OCI-M1 (cell line): ENCODE measurements around the gene HOXB5.
A peak's percentile ranks its signal among the peaks of the same experiment; 100 is the strongest.

ENCODE experiments used
- DNase-seq: peaks from one replicate; lab custom pipeline; 2025; lab: John Stamatoyannopoulos, UW

Gene HOXB5

GRCh38 chr17:48546924-48547807, 46.4 kb downstream of the HOXB5 start:
- DNase-seq: peak; percentile 93

GRCh38 chr17:48546137-48546923, 47.2 kb downstream of the HOXB5 start:
- DNase-seq: peak; percentile 87

GRCh38 chr17:48545539-48545938, 48.0 kb downstream of the HOXB5 start:
- DNase-seq: peak; percentile 44

GRCh38 chr17:48545022-48545375, 48.6 kb downstream of the HOXB5 start, which contains the start of gene HOXB2:
TSS of gene HOXB2 (minus strand) at chr17:48545109. CDS start at chr17:48544911, 198 bp downstream.
- DNase-seq: peak; percentile 86

- peak; percentile 83 for DNase-seq
Measured at GRCh38 chr17:48544349-48545021, 49.1 kb downstream of the HOXB5 start.

GRCh38 chr17:48543854-48544348, 49.7 kb downstream of the HOXB5 start:
- peak; percentile 72 for DNase-seq

GRCh38 chr17:48543107-48543853, 50.3 kb downstream of the HOXB5 start:
- DNase-seq: peak; percentile 70

GRCh38 chr17:48542698-48543106, 50.9 kb downstream of the HOXB5 start:
- no peak for DNase-seq

- DNase-seq: peak; percentile 72
Measured at GRCh38 chr17:48542114-48542656, 51.4 kb downstream of the HOXB5 start.

- peak; percentile 75 for DNase-seq
Measured at GRCh38 chr17:48541577-48542113, 51.9 kb downstream of the HOXB5 start.
